Stimulated activated CD8-positive, alpha-beta memory T cell treated with anti-CD3 and anti-CD28 coated beads, Interleukin-7, amount 100 ng/mL, for 48 hours (primary cell): ENCODE data around the gene PPP5C.
A peak's percentile ranks its signal among the peaks of the same experiment; 100 is the strongest.
"Not testable (repeated sequence)": the region's sequence is repeated elsewhere in the genome, so short reads cannot be mapped to it uniquely, and the experiment has no call there.

Experiments
- DNase-seq, 2 donors: peaks; one replicate each; pipeline ENCODE4 v3.0.0-alpha.2; 2020; ENCODE audit warnings: low read depth in 1 of 2; ENCODE audit errors: extremely low read depth in 1 of 2

PPP5C gene

GRCh38 chr19:46404753-46405468, 58.0 kb downstream of the PPP5C start:
- no peak for DNase-seq

GRCh38 chr19:46406976-46407375, 60.1 kb downstream of the PPP5C start:
- DNase-seq: no peak

GRCh38 chr19:46407856-46408663, 61.2 kb downstream of the PPP5C start:
- no peak for DNase-seq

- no peak for DNase-seq
Measured at GRCh38 chr19:46408664-46409039, 61.8 kb downstream of the PPP5C start.

GRCh38 chr19:46409191-46409590, 62.3 kb downstream of the PPP5C start:
- no peak for DNase-seq

GRCh38 chr19:46410205-46411087, 63.6 kb downstream of the PPP5C start:
- no peak for DNase-seq

GRCh38 chr19:46411088-46411924, 64.4 kb downstream of the PPP5C start:
- no peak for DNase-seq

- DNase-seq: no peak
Measured at GRCh38 chr19:46411925-46412649, 65.2 kb downstream of the PPP5C start.

- DNase-seq: no peak
Measured at GRCh38 chr19:46412650-46413261, 65.9 kb downstream of the PPP5C start.

GRCh38 chr19:46413262-46414031, 66.6 kb downstream of the PPP5C start, which contains the start of gene CCDC8:
TSS of gene CCDC8 (minus strand) at chr19:46413564. CDS start at chr19:46412810, 754 bp downstream.
- no peak for DNase-seq

GRCh38 chr19:46414899-46415298, 68.0 kb downstream of the PPP5C start:
- not testable (repeated sequence) for DNase-seq

- DNase-seq: peak; percentile 25 to 27
Measured at GRCh38 chr19:46415804-46416709, 69.2 kb downstream of the PPP5C start.

GRCh38 chr19:46420056-46420455, 73.2 kb downstream of the PPP5C start:
- DNase-seq: no peak

GRCh38 chr19:46422344-46422743, 75.5 kb downstream of the PPP5C start:
- DNase-seq: no peak

- no peak for DNase-seq
Measured at GRCh38 chr19:46423188-46423587, 76.3 kb downstream of the PPP5C start.

GRCh38 chr19:46426035-46426505, 79.2 kb downstream of the PPP5C start:
- DNase-seq: no peak

GRCh38 chr19:46426506-46427162, 79.7 kb downstream of the PPP5C start:
- peak; percentile 16 to 31 for DNase-seq
